H9 (cell line): ENCODE results near the gene DCTN3. TPM values are rescaled to one million over a fixed set of nuclear protein-coding genes. Genes with fewer than 3 reads are reported as not detected.

ENCODE experiments used
- DNase-seq: peaks from one replicate; pipeline ENCODE4 v3.0.0-alpha.2; 2017
- H2AFZ ChIP-seq: one replicate; pipeline ENCODE4 v1.6.1; 2013; ENCODE audit warnings: mild to moderate bottlenecking, low read length, control low read depth, moderate library complexity
- H2AK5ac ChIP-seq: 2 replicates; pipeline ENCODE4 v1.6.1; 2013; ENCODE audit warnings: low read length, control low read depth, mixed read lengths; ENCODE audit not compliant: insufficient read length
- H2BK120ac ChIP-seq: one replicate; pipeline ENCODE4 v1.6.1; 2013; ENCODE audit warnings: low read depth, mild to moderate bottlenecking, low read length, control low read depth, inconsistent platforms; ENCODE audit not compliant: poor library complexity, severe bottlenecking
- H2BK12ac ChIP-seq: 2 replicates; pipeline ENCODE4 v1.6.1; 2013; ENCODE audit warnings: low read length, control low read depth, mixed read lengths, low read depth; ENCODE audit not compliant: insufficient read length
- H2BK15ac ChIP-seq: 2 replicates; pipeline ENCODE4 v1.6.1; 2013; ENCODE audit warnings: low read depth, low read length, control low read depth
- H2BK20ac ChIP-seq: one replicate; pipeline ENCODE4 v1.6.1; 2013; ENCODE audit warnings: low read depth, mild to moderate bottlenecking, low read length, control low read depth, inconsistent platforms; ENCODE audit not compliant: poor library complexity, severe bottlenecking
- H2BK5ac ChIP-seq: 2 replicates; pipeline ENCODE4 v1.6.1; 2013; ENCODE audit warnings: low read length, control low read depth, mixed read lengths; ENCODE audit not compliant: insufficient read length
- H3K14ac ChIP-seq: 2 replicates; pipeline ENCODE4 v1.6.1; 2013; ENCODE audit warnings: low read length, control low read depth; ENCODE audit not compliant: insufficient read depth
- H3K18ac ChIP-seq: 2 replicates; pipeline ENCODE4 v1.6.1; 2013; ENCODE audit warnings: low read depth, mild to moderate bottlenecking, mixed read lengths, low read length, control low read depth; ENCODE audit not compliant: insufficient read length
- H3K23ac ChIP-seq: 2 replicates; pipeline ENCODE4 v1.6.1; 2013; ENCODE audit warnings: low read length, control low read depth, mixed read lengths, low read depth; ENCODE audit not compliant: insufficient read length
- H3K23me2 ChIP-seq: 2 replicates; pipeline ENCODE4 v1.6.1; 2013; ENCODE audit warnings: low read depth, mild to moderate bottlenecking, mixed read lengths, low read length, control low read depth; ENCODE audit not compliant: insufficient read length, poor library complexity, severe bottlenecking
- H3K27ac ChIP-seq: 2 replicates; pipeline ENCODE4 v1.5.1; 2013; ENCODE audit warnings: low read length, control low read depth, mixed read lengths, low read depth; ENCODE audit not compliant: insufficient read length
- H3K27me3 ChIP-seq: 2 replicates; pipeline ENCODE4 v1.6.1; 2013; ENCODE audit warnings: low read length, control low read depth, inconsistent platforms; ENCODE audit not compliant: insufficient read depth
- H3K4ac ChIP-seq: 2 replicates; pipeline ENCODE4 v1.6.1; 2013; ENCODE audit warnings: low read depth, mild to moderate bottlenecking, control low read depth, inconsistent platforms, low read length, moderate library complexity
- H3K4me1 ChIP-seq: 2 replicates; pipeline ENCODE4 v1.6.1; 2013; ENCODE audit warnings: low read length, control low read depth, inconsistent platforms; ENCODE audit not compliant: insufficient read depth
- H3K4me2 ChIP-seq: 2 replicates; pipeline ENCODE4 v1.6.1; 2013; ENCODE audit warnings: low read length, control low read depth, mixed read lengths; ENCODE audit not compliant: insufficient read length, insufficient read depth
- H3K56ac ChIP-seq: 2 replicates; pipeline ENCODE4 v1.6.1; 2013; ENCODE audit warnings: low read depth, mild to moderate bottlenecking, mixed read lengths, low read length, control low read depth; ENCODE audit not compliant: insufficient read length
- H3K79me1 ChIP-seq: 2 replicates; pipeline ENCODE4 v1.6.1; 2013; ENCODE audit warnings: low read depth, mild to moderate bottlenecking, moderate library complexity, low read length, control low read depth, inconsistent platforms; ENCODE audit not compliant: insufficient read depth, poor library complexity, severe bottlenecking
- H3K79me2 ChIP-seq: 2 replicates; pipeline ENCODE4 v1.6.1; 2013; ENCODE audit warnings: low read length, control low read depth, inconsistent platforms; ENCODE audit not compliant: insufficient read depth
- H3K9ac ChIP-seq: 2 replicates; pipeline ENCODE4 v1.6.1; 2013; ENCODE audit warnings: low read length, control low read depth, mixed read lengths; ENCODE audit not compliant: insufficient read length; ENCODE audit errors: extremely low read depth
- H3K9me3 ChIP-seq: one replicate; pipeline ENCODE4 v1.6.1; 2013; ENCODE audit warnings: low read depth, low read length, inconsistent platforms; ENCODE audit not compliant: control insufficient read depth
- H3T11ph ChIP-seq: one replicate; pipeline ENCODE4 v1.6.1; 2013; ENCODE audit warnings: mild to moderate bottlenecking, low read length, control low read depth, inconsistent platforms
- H4K20me1 ChIP-seq: one replicate; pipeline ENCODE4 v1.6.1; 2013; ENCODE audit not compliant: control insufficient read depth, insufficient read length, insufficient read depth
- H4K5ac ChIP-seq: 2 replicates; pipeline ENCODE4 v1.6.1; 2013; ENCODE audit warnings: low read depth, mild to moderate bottlenecking, mixed read lengths, low read length, control low read depth; ENCODE audit not compliant: insufficient read length
- H4K8ac ChIP-seq: replicated peaks from 2 replicates; pipeline ENCODE4 v1.6.1; 2013; ENCODE audit warnings: low read length, control low read depth, mixed read lengths, low read depth; ENCODE audit not compliant: insufficient read length
- H4K91ac ChIP-seq: 2 replicates; pipeline ENCODE4 v1.6.1; 2013; ENCODE audit warnings: low read depth, mild to moderate bottlenecking, moderate library complexity, mixed read lengths, low read length, control low read depth; ENCODE audit not compliant: insufficient read length
- H3K27ac Mint-ChIP-seq, 3 experiments: 2 replicates in 2 of 3; 3 replicates in 1 of 3; pipeline ENCODE4 v1.8.0; 2020 to 2021; ENCODE audit warnings: mixed read lengths in 3 of 3, mild to moderate bottlenecking in 1 of 3, moderate library complexity in 1 of 3
- H3K27me3 Mint-ChIP-seq: 2 replicates; pipeline ENCODE4 v1.8.0; 2021; ENCODE audit warnings: low read depth, mild to moderate bottlenecking, moderate library complexity, mixed read lengths
- H3K36me3 Mint-ChIP-seq, 3 experiments: 2 replicates in 2 of 3; 3 replicates in 1 of 3; pipeline ENCODE4 v1.8.0; 2020 to 2021; ENCODE audit warnings: low read depth in 3 of 3, mixed read lengths in 3 of 3; ENCODE audit not compliant: insufficient read depth in 1 of 3
- H3K4me1 Mint-ChIP-seq, 2 experiments: 2 replicates each; pipeline ENCODE4 v1.8.0; 2020; ENCODE audit warnings: mixed read lengths in 2 of 2
- H3K4me3 Mint-ChIP-seq, 2 experiments: 2 replicates in 1 of 2; 3 replicates in 1 of 2; pipeline ENCODE4 v1.8.0; 2020 to 2021; ENCODE audit warnings: mild to moderate bottlenecking in 2 of 2, mixed read lengths in 2 of 2, moderate library complexity in 1 of 2
- H3K9me3 Mint-ChIP-seq, 2 experiments: 2 replicates in 1 of 2; 3 replicates in 1 of 2; pipeline ENCODE4 v1.8.0; 2020; ENCODE audit warnings: mild to moderate bottlenecking in 2 of 2, mixed read lengths in 2 of 2, moderate library complexity in 1 of 2
- WGBS: extraction: QIAGEN DNeasy Blood & Tissue Kit; methylation state at CpG from one replicate; pipeline ENCODE4 v1.1.7; 2013; ENCODE audit warnings: missing lambda C conversion rate, low lambda C conversion rate, mixed read lengths; ENCODE audit not compliant: insufficient read length; ENCODE audit errors: extremely low coverage; 5-methylcytosine and 5-hydroxymethylcytosine counted together
- total RNA-seq: library from RNA; stranded (reverse); gene quantifications from 2 replicates; pipeline ENCODE4 v1.2.1, GENCODE V29; 2021
- TF ChIP-seq, protein P1 (sequence below): fragments of 200-600 bp; sonication (generic); conservative IDR thresholded peaks from 3 replicates; pipeline ENCODE4 v1.8.0; 2021; ENCODE audit warnings: antibody characterized with exemption, mild to moderate bottlenecking

Gene DCTN3
- total RNA-seq, 1 experiment from 2014 or later, result 40.0 TPM

DNA sequence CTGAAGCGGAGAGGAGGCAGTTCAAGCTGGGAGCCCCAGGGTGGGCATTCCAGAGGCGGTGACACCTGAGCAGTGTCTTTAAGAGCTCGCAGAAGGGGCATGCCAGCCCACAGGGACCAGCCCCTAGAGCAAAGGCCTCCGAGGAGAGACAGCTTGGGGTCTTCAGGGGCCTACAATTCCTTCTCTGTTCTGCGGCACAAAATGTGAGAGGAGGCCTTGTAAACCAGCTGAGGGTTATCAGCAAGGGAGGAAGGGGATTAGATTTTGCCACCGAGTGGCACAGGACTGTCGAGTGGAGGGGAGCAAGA lies 17.8 kb upstream of the DCTN3 start:
- peaks cover 11% of the 10 kb centered on the region for H3K23me2 ChIP-seq
- H3K79me1 ChIP-seq, result no peaks in the 10 kb centered on the region
- no peak overlapping the region for H2BK15ac ChIP-seq
- TF ChIP-seq, protein P1, sequence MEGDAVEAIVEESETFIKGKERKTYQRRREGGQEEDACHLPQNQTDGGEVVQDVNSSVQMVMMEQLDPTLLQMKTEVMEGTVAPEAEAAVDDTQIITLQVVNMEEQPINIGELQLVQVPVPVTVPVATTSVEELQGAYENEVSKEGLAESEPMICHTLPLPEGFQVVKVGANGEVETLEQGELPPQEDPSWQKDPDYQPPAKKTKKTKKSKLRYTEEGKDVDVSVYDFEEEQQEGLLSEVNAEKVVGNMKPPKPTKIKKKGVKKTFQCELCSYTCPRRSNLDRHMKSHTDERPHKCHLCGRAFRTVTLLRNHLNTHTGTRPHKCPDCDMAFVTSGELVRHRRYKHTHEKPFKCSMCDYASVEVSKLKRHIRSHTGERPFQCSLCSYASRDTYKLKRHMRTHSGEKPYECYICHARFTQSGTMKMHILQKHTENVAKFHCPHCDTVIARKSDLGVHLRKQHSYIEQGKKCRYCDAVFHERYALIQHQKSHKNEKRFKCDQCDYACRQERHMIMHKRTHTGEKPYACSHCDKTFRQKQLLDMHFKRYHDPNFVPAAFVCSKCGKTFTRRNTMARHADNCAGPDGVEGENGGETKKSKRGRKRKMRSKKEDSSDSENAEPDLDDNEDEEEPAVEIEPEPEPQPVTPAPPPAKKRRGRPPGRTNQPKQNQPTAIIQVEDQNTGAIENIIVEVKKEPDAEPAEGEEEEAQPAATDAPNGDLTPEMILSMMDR, result no peak
- no peak overlapping the region for H3K4ac ChIP-seq
- no peak overlapping the region for H2AK5ac ChIP-seq
- H3K4me1 ChIP-seq, result peaks cover 4% of the 10 kb centered on the region; the same call in 1 of the 2 replicates
- H3K27ac ChIP-seq, result no peak overlapping the region
- no CpG with 5 or more reads among the region's 7 CpGs for WGBS
- Mint-ChIP-seq H3K4me3 (peak overlapping the region; percentile 87 to 89), H3K9me3 (no peaks in the 10 kb centered on the region), H3K27me3 (peaks cover 9% of the 10 kb centered on the region), H3K27ac (peak overlapping the region in 2 of 3 experiments; percentile 64 to 82; a peak in 4 of 7 replicates), H3K36me3 (peaks cover 2 to 15% (median 10%) of the 10 kb centered on the region in 3 experiments; a peak in 6 of 7 replicates), H3K4me1 (peaks cover 17 to 26% of the 10 kb centered on the region in 2 experiments)
- H2BK120ac ChIP-seq, result no peak overlapping the region
- peak overlapping the region; percentile 0 for H3K9ac ChIP-seq
- H3K4me2 ChIP-seq, result peak overlapping the region; percentile 75
- no peak overlapping the region for H4K8ac ChIP-seq
- no peak for DNase-seq
- no peak overlapping the region for H2BK5ac ChIP-seq
- no peak overlapping the region for H3K56ac ChIP-seq
- no peak overlapping the region for H2BK12ac ChIP-seq
- no peak overlapping the region for H4K5ac ChIP-seq
- H3K23ac ChIP-seq, result no peak overlapping the region
- H2AFZ ChIP-seq, result no peak overlapping the region
- H3K18ac ChIP-seq, result no peak overlapping the region
- no peaks in the 10 kb centered on the region; the same call in 1 of the 2 replicates for H3K79me2 ChIP-seq
- no peak overlapping the region for H3K14ac ChIP-seq
- no peaks in the 10 kb centered on the region for H3K9me3 ChIP-seq
- no peak overlapping the region for H4K91ac ChIP-seq
- no peaks in the 10 kb centered on the region for H4K20me1 ChIP-seq
- H2BK20ac ChIP-seq, result no peak overlapping the region
- H3K27me3 ChIP-seq, result no peaks in the 10 kb centered on the region
- no peak overlapping the region for H3T11ph ChIP-seq
